ENCODE results near the gene DSC1. TPM values are rescaled to one million over a fixed set of nuclear protein-coding genes. Genes with fewer than 3 reads are reported as not detected.
A peak's percentile ranks its signal among the peaks of the same experiment; 100 is the strongest.

Gene DSC1
- total and polyA plus RNA-seq, 2 of the 8 experiments (the other 6 are each of a cell fraction or from before 2014, with no cell fraction given), result 0.02 TPM; not detected in 1

DNA sequence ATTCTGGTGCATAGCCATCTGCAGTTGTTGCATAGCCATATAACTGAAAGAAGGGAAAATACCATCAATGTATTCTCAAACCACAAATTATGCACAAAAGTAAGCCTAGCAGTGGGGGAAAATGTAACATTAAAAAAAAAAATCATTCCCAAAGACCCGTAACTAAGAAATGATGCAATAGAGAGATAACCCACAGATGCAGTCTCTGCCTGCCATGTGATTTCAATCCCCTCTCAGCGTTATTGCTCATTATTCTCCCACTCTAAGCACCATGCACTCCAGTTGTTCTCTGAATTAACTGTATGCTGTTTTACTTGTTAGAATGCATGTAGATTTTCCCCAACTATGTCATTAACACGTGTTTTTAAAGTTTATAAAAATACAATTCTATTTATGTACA, 14.1 kb downstream of the DSC1 start:
- Histone ChIP-seq H3K4me2 (ENCODE audit: insufficient read depth in 1 of 2, low read depth in 2 of 2, low read length in 2 of 2) (no peak overlapping the region), H3K9ac (replicated peaks in 1 of 4; ENCODE audit: extremely low read depth in 1 of 4, low read depth in 3 of 4, low read length in 3 of 4) (no peak overlapping the region), H3K23ac (ENCODE audit: insufficient read length) (no peak overlapping the region), H2AFZ (ENCODE audit: low read length) (no peak overlapping the region), H3K36me3 (ENCODE audit: control insufficient read depth in 2 of 4, insufficient read depth in 4 of 4, low read length in 3 of 4) (no peaks in the 10 kb centered on the region), H2AK5ac (ENCODE audit: low read depth, low read length) (no peak overlapping the region), H3K27me3 (replicated peaks in 1 of 4; ENCODE audit: control insufficient read depth in 3 of 4, extremely low read depth in 1 of 4, insufficient read depth in 3 of 4, low read length in 3 of 4) (no peaks in the 10 kb centered on the region), H2BK120ac (replicated peaks; ENCODE audit: low read depth, low read length) (no peak overlapping the region), H4K8ac (ENCODE audit: extremely low read depth, insufficient read depth, low read length) (no peak overlapping the region), H3K14ac (ENCODE audit: insufficient read length) (no peak overlapping the region), H3K4me3 (ENCODE audit: extremely low read depth in 1 of 4, insufficient read depth in 2 of 4, low read depth in 3 of 4, low read length in 4 of 4) (no peak overlapping the region), H4K5ac (ENCODE audit: insufficient read length, low read depth, low read length) (no peak overlapping the region), H3K27ac (ENCODE audit: low read depth, low read length) (no peak overlapping the region), H4K91ac (replicated peaks; ENCODE audit: insufficient read length, low read length) (no peak overlapping the region), H3K4me1 (replicated peaks in 1 of 4; ENCODE audit: control insufficient read depth in 3 of 4, insufficient read depth in 4 of 4, low read length in 3 of 4) (no peaks in the 10 kb centered on the region), H2BK20ac (ENCODE audit: low read length) (no peak overlapping the region), H3K79me2 (ENCODE audit: control insufficient read depth in 1 of 2, insufficient read depth in 2 of 2, low read length in 2 of 2) (no peaks in the 10 kb centered on the region), H2BK12ac (ENCODE audit: low read depth, low read length) (no peak overlapping the region), H3K56ac (replicated peaks; ENCODE audit: insufficient read length, low read depth, low read length) (no peak overlapping the region), H3K18ac (ENCODE audit: extremely low read depth, low read length) (no peak overlapping the region), H2BK5ac (ENCODE audit: low read depth, low read length) (no peak overlapping the region), H4K20me1 (replicated peaks in 1 of 2; ENCODE audit: control insufficient read depth in 1 of 2, insufficient read depth in 2 of 2, low read length in 2 of 2) (peaks cover 0 to 5% of the 10 kb centered on the region in 2 experiments), H3K9me3 (ENCODE audit: insufficient read depth in 2 of 2, low read depth in 1 of 2, low read length in 1 of 2) (no peaks in the 10 kb centered on the region), H3K23me2 (ENCODE audit: low read depth, low read length) (peaks cover 8% of the 10 kb centered on the region; the same call in 1 of the 2 replicates), H3K4ac (replicated peaks; ENCODE audit: insufficient read length, low read depth, low read length) (no peak overlapping the region), H2BK15ac (ENCODE audit: low read length) (no peak overlapping the region), H3K79me1 (ENCODE audit: low read depth, low read length) (no peaks in the 10 kb centered on the region)
- ChIA-PET CTCF (ENCODE audit: partially characterized antibody) (no interaction called here), POLR2A (ENCODE audit: partially characterized antibody) (no interaction called here)
- 0 out of 2 replicates have a peak, but pooled peaks have one; percentile 2 for TF ChIP-seq CEBPB (IDR thresholded peaks at IDR 0.05; ENCODE audit: low read depth, low read length)
- no peak for TF ChIP-seq SAP30 (IDR thresholded peaks at IDR 0.05; ENCODE audit: insufficient read depth, insufficient replicate concordance, low read length)
- FAIRE-seq (no peak), DNase-seq (ENCODE audit: low read depth in 1 of 2, low spot score in 2 of 2) (no peak)
- 87% methylated on average over 3 of the region's 3 CpGs; no CpG with 5 or more reads in 1 of the 2 experiments for WGBS, 2 experiments (ENCODE audit: extremely low coverage in 1 of 2, insufficient coverage in 1 of 2, insufficient read length in 1 of 2, insufficient replicate concordance in 2 of 2, low coverage in 1 of 2, low lambda C conversion rate in 2 of 2, missing lambda C conversion rate in 1 of 2)
